ENCODE results near the gene CNDP2. TPM values are rescaled to one million over a fixed set of nuclear protein-coding genes. Genes with fewer than 3 reads are reported as not detected.

The CNDP2 gene
- total RNA-seq, 2 experiments from 2014 or later: 121 to 136 TPM

- Mint-ChIP-seq H3K4me1 (ENCODE audit: low read depth) (no peaks in the 10 kb centered on the region), H3K36me3 (ENCODE audit: low read depth) (no peaks in the 10 kb centered on the region), H3K27ac (no peak overlapping the region), H3K27me3 (peaks cover 3% of the 10 kb centered on the region), H3K9me3 (peaks cover 6% of the 10 kb centered on the region), H3K4me3 (no peak overlapping the region)
- TF ChIP-seq CTCF (IDR thresholded peaks at IDR 0.05): no peak
- CTCF ChIA-PET: interaction anchor here (0.7 to 1.2 kb wide), 2 partner anchors 11 to 83 kb away, joined by 3 to 5 read pairs; no protein-coding TSS in a partner anchor
- DNase-seq: no peak
- ATAC-seq: no peak
- POLR2A ChIA-PET: no interaction called here
- intact Hi-C loops (cut with micrococcal nuclease): no loop called here
Observed at GRCh38 chr18:74468547-74469061, 27.6 kb upstream of the CNDP2 start.

DNA sequence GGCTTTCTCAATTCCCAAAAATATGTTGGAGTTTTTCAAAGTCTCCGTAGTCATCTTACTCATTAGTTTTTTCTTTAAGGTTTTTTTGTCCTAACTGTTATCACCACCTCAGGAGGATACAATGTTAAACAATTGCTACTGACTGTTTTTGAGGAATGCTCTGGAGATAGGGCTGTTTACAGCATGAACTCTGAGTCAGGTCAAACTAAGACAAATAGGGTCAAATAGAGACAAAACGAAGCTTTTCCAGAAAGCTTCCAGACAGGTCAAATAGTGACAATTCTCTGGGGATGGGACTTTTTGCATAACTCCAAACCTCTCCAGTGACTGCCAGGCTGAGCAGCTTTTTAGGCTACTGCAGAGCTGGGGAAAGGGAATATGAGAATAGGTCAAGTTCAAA is 23.9 kb upstream of the CNDP2 start:
- DNase-seq: no peak
- Mint-ChIP-seq H3K4me1 (ENCODE audit: low read depth) (no peaks in the 10 kb centered on the region), H3K4me3 (no peak overlapping the region), H3K27me3 (peaks cover 3% of the 10 kb centered on the region), H3K36me3 (ENCODE audit: low read depth) (no peaks in the 10 kb centered on the region), H3K9me3 (peaks cover 6% of the 10 kb centered on the region), H3K27ac (no peak overlapping the region)
- ChIA-PET CTCF (no interaction called here), POLR2A (no interaction called here)
- intact Hi-C loops (cut with micrococcal nuclease): no loop called here
- no peak for ATAC-seq
- TF ChIP-seq CTCF (IDR thresholded peaks at IDR 0.05): no peak

- POLR2A ChIA-PET: no interaction called here
- Mint-ChIP-seq H3K27me3 (peaks cover 3% of the 10 kb centered on the region), H3K4me3 (no peak overlapping the region), H3K36me3 (ENCODE audit: low read depth) (no peaks in the 10 kb centered on the region), H3K9me3 (peaks cover 6% of the 10 kb centered on the region), H3K27ac (no peak overlapping the region), H3K4me1 (ENCODE audit: low read depth) (no peaks in the 10 kb centered on the region)
- ATAC-seq (no peak), DNase-seq (no peak)
- TF ChIP-seq CTCF (IDR thresholded peaks at IDR 0.05): no peak
- CTCF ChIA-PET: no interaction called here
- intact Hi-C loops (cut with micrococcal nuclease): no loop called here
Observed at GRCh38 chr18:74473976-74474640, 22.1 kb upstream of the CNDP2 start.

- no peaks in the 10 kb centered on the region for H3K9me3 Mint-ChIP-seq
- peak; percentile 63 for TF ChIP-seq CTCF (IDR thresholded peaks at IDR 0.05)
- CTCF ChIA-PET: interaction anchor here (0.9 to 1.5 kb wide), 3 partner anchors 10 to 76 kb away, joined by 3 to 4 read pairs (median 4); no protein-coding TSS in a partner anchor
Observed at GRCh38 chr18:74476140-74476539, 20.0 kb upstream of the CNDP2 start.

DNA sequence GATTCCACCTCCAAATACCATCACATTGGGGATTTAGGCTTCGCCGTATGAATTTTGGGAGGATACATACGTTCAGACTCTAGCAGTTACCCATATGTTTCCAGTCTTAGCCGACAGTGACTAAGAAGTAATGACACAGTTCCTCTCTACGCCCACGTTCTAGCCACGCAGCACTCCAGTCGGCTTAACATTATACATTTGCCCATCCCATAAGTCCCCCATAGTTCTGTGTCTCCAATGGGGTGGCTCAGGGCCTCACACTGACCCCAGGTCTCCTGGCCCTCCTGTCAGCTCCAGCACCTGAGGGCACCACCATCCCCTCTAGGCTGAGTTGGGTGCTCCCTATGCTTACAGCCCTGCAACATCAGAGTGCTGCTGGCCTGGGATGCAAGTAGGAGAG is 18.4 kb upstream of the CNDP2 start:
- TF ChIP-seq CTCF (IDR thresholded peaks at IDR 0.05): no peak
- no peak overlapping the region for H3K4me3 Mint-ChIP-seq
- intact Hi-C loops (cut with micrococcal nuclease): no loop called here
- ChIA-PET POLR2A (no interaction called here), CTCF (interaction anchor here (1.2 to 1.5 kb wide), 2 partner anchors 12 to 74 kb away, joined by 3 to 4 read pairs; no protein-coding TSS in a partner anchor)
- H3K27me3 Mint-ChIP-seq: no peaks in the 10 kb centered on the region
- no peaks in the 10 kb centered on the region for H3K36me3 Mint-ChIP-seq (ENCODE audit: low read depth)
- H3K27ac Mint-ChIP-seq: no peak overlapping the region
- H3K9me3 Mint-ChIP-seq: no peaks in the 10 kb centered on the region
- no peak for DNase-seq
- no peak for ATAC-seq
- H3K4me1 Mint-ChIP-seq (ENCODE audit: low read depth): no peaks in the 10 kb centered on the region

More at GRCh38 chr18:74476140-74476539, 20.0 kb upstream of the CNDP2 start:
- DNase-seq (peak; percentile 41), ATAC-seq (no peak)
- no peak overlapping the region for H3K27ac Mint-ChIP-seq
- H3K4me3 Mint-ChIP-seq: no peak overlapping the region
- H3K4me1 Mint-ChIP-seq (ENCODE audit: low read depth): no peaks in the 10 kb centered on the region
- H3K36me3 Mint-ChIP-seq (ENCODE audit: low read depth): no peaks in the 10 kb centered on the region
- H3K27me3 Mint-ChIP-seq: no peaks in the 10 kb centered on the region
- POLR2A ChIA-PET: no interaction called here
- intact Hi-C loops (cut with micrococcal nuclease): no loop called here

Data from activated CD8-positive, alpha-beta T cell treated with anti-CD3 and anti-CD28 coated beads for 36 hours (primary cell).